Caco-2 (cell line): ENCODE data around the gene SFTPB. TPM values are rescaled to one million over a fixed set of nuclear protein-coding genes. Genes with fewer than 3 reads are reported as not detected.

Experiments used
- BruUV-seq: library from RNA; stranded (reverse); fragments of 400-500 nt; replicated peaks from 2 replicates; lab custom pipeline; 2021; lab: Mats Ljungman, UMichigan
- CTCF ChIA-PET: fragments of 300-600 bp; sonication (Branson Sonifier 250); formaldehyde crosslinking; loops from one replicate; lab custom pipeline; 2022; ENCODE audit warnings: antibody characterized with exemption; lab: Charles Lee
- POLR2A ChIA-PET: fragments of 300-600 bp; sonication (Branson Sonifier 250); formaldehyde crosslinking; loops from one replicate; lab custom pipeline; 2022; ENCODE audit warnings: antibody characterized with exemption; lab: Charles Lee
- DNase-seq, 2 experiments: peaks; one replicate each; pipeline versions ENCODE4 v3.0.0 to v3.0.0-alpha.2; 2020 to 2022
- H3K27me3 ChIP-seq: replicated peaks from 2 replicates; pipeline ENCODE4 v1.6.0; 2011; ENCODE audit warnings: low read length; ENCODE audit not compliant: control insufficient read depth, insufficient read depth
- H3K36me3 ChIP-seq: 2 replicates; pipeline ENCODE4 v1.5.1; 2011; ENCODE audit warnings: low read length; ENCODE audit not compliant: control insufficient read depth, insufficient read depth
- H3K4me1 ChIP-seq: fragments of 250-450 bp; sonication (Bioruptor Pico); 2 replicates; pipeline ENCODE4 v1.5.1; 2020; ENCODE audit warnings: mild to moderate bottlenecking
- H3K4me3 ChIP-seq: 2 replicates; pipeline ENCODE4 v1.5.1; 2011; ENCODE audit warnings: low read depth, mild to moderate bottlenecking, control low read depth, low read length
- H3K9me3 ChIP-seq: fragments of 250-450 bp; sonication (Bioruptor Pico); 2 replicates; pipeline ENCODE4 v1.5.1; 2020; ENCODE audit warnings: mild to moderate bottlenecking, moderate library complexity
- H3K27ac Mint-ChIP-seq: one replicate; pipeline ENCODE4 v1.8.0; 2022; ENCODE audit warnings: mixed read lengths; ENCODE audit not compliant: unreplicated experiment
- H3K27me3 Mint-ChIP-seq: one replicate; pipeline ENCODE4 v1.8.0; 2022; ENCODE audit warnings: mixed read lengths; ENCODE audit not compliant: insufficient read depth, unreplicated experiment
- H3K36me3 Mint-ChIP-seq: one replicate; pipeline ENCODE4 v1.8.0; 2022; ENCODE audit warnings: mild to moderate bottlenecking, mixed read lengths; ENCODE audit not compliant: insufficient read depth, unreplicated experiment
- H3K4me1 Mint-ChIP-seq: one replicate; pipeline ENCODE4 v1.8.0; 2022; ENCODE audit warnings: low read depth, mixed read lengths; ENCODE audit not compliant: unreplicated experiment
- H3K4me3 Mint-ChIP-seq: one replicate; pipeline ENCODE4 v1.8.0; 2022; ENCODE audit warnings: mild to moderate bottlenecking, moderate library complexity, mixed read lengths; ENCODE audit not compliant: unreplicated experiment
- H3K9me3 Mint-ChIP-seq: one replicate; pipeline ENCODE4 v1.8.0; 2022; ENCODE audit warnings: mixed read lengths; ENCODE audit not compliant: unreplicated experiment
- CTCF ChIP-seq, 2 experiments: fragments of 200-600 bp in 1 of 2; IDR thresholded peaks; 1 replicate in 1 of 2; 2 replicates in 1 of 2; pipeline versions ENCODE4 v1.5.1 to v1.8.0; 2011 to 2022; ENCODE audit warnings: antibody characterized with exemption in 1 of 2, control low read depth in 1 of 2, inconsistent platforms in 1 of 2, low read depth in 1 of 2, low read length in 1 of 2, mild to moderate bottlenecking in 1 of 2, moderate library complexity in 1 of 2; ENCODE audit not compliant: insufficient read depth in 1 of 2, severe bottlenecking in 1 of 2, unreplicated experiment in 1 of 2
- intact Hi-C: fragments of 100-400 bp; cut with micrococcal nuclease; formaldehyde crosslinking; loops from one replicate; pipeline ENCODE4 v1.10.0; 2022; ENCODE audit not compliant: unreplicated experiment
- total RNA-seq: library from RNA; stranded (reverse); gene quantifications from 2 replicates; pipeline ENCODE4 v1.2.3, GENCODE V29; 2022

SFTPB gene
- total RNA-seq, 1 experiment from 2014 or later = not detected

GRCh38 chr2:85698184-85698879 is 30.3 kb upstream of the SFTPB start:
- Mint-ChIP-seq H3K36me3 (no peaks in the 10 kb centered on the region), H3K4me1 (peaks cover 7% of the 10 kb centered on the region), H3K27ac (no peak overlapping the region), H3K9me3 (no peaks in the 10 kb centered on the region), H3K4me3 (no peak overlapping the region), H3K27me3 (peaks cover 12% of the 10 kb centered on the region)
- Histone ChIP-seq H3K27me3 (no peaks in the 10 kb centered on the region), H3K36me3 (no peaks in the 10 kb centered on the region), H3K9me3 (no peaks in the 10 kb centered on the region), H3K4me3 (no peak overlapping the region), H3K4me1 (peaks cover 5% of the 10 kb centered on the region)
- ChIA-PET POLR2A (no interaction called here), CTCF (no interaction called here)
- intact Hi-C loops = no loop called here
- no TSS peak for BruUV-seq
- DNase-seq = no peak
- TF ChIP-seq CTCF (IDR thresholded peaks at IDR 0.05; ENCODE audit: insufficient read depth in 1 of 2, low read depth in 1 of 2, low read length in 1 of 2, severe bottlenecking in 1 of 2, unreplicated experiment in 1 of 2) = no peak

GRCh38 chr2:85697716-85698115 is 29.7 kb upstream of the SFTPB start:
- Mint-ChIP-seq H3K9me3 (no peaks in the 10 kb centered on the region), H3K4me1 (peaks cover 7% of the 10 kb centered on the region), H3K27me3 (peaks cover 8% of the 10 kb centered on the region), H3K27ac (no peak overlapping the region), H3K4me3 (no peak overlapping the region), H3K36me3 (no peaks in the 10 kb centered on the region)
- peaks cover 5% of the 10 kb centered on the region for H3K4me1 ChIP-seq
- DNase-seq = no peak
- no peaks in the 10 kb centered on the region for H3K36me3 ChIP-seq
- no peak for TF ChIP-seq CTCF (IDR thresholded peaks at IDR 0.05; ENCODE audit: insufficient read depth in 1 of 2, low read depth in 1 of 2, low read length in 1 of 2, severe bottlenecking in 1 of 2, unreplicated experiment in 1 of 2)
- no peak overlapping the region for H3K4me3 ChIP-seq
- BruUV-seq = no TSS peak
- CTCF ChIA-PET = no interaction called here
- POLR2A ChIA-PET = interaction anchor here (0.6 kb wide), 1 partner anchor 22 kb away, joined by 3 read pairs; no protein-coding TSS in a partner anchor
- H3K9me3 ChIP-seq = no peaks in the 10 kb centered on the region
- H3K27me3 ChIP-seq = no peaks in the 10 kb centered on the region
- intact Hi-C loops = no loop called here

GRCh38 chr2:85697096-85697495 is 29.1 kb upstream of the SFTPB start:
- H3K9me3 Mint-ChIP-seq = no peaks in the 10 kb centered on the region
- H3K27me3 Mint-ChIP-seq = peaks cover 2% of the 10 kb centered on the region
- Histone ChIP-seq H3K27me3 (no peaks in the 10 kb centered on the region), H3K9me3 (no peaks in the 10 kb centered on the region), H3K4me1 (peaks cover 5% of the 10 kb centered on the region), H3K4me3 (no peak overlapping the region), H3K36me3 (no peaks in the 10 kb centered on the region)
- intact Hi-C loops = no loop called here
- TF ChIP-seq CTCF (IDR thresholded peaks at IDR 0.05; ENCODE audit: insufficient read depth in 1 of 2, low read depth in 1 of 2, low read length in 1 of 2, severe bottlenecking in 1 of 2, unreplicated experiment in 1 of 2) = no peak
- H3K4me3 Mint-ChIP-seq = no peak overlapping the region
- H3K27ac Mint-ChIP-seq = no peak overlapping the region
- ChIA-PET CTCF (no interaction called here), POLR2A (interaction anchor here (0.6 kb wide), 1 partner anchor 22 kb away, joined by 3 read pairs; no protein-coding TSS in a partner anchor)
- no peak for DNase-seq
- H3K4me1 Mint-ChIP-seq = peaks cover 7% of the 10 kb centered on the region
- BruUV-seq = no TSS peak
- no peaks in the 10 kb centered on the region for H3K36me3 Mint-ChIP-seq
